ENCODE results near the gene SOWAHB.

DNA sequence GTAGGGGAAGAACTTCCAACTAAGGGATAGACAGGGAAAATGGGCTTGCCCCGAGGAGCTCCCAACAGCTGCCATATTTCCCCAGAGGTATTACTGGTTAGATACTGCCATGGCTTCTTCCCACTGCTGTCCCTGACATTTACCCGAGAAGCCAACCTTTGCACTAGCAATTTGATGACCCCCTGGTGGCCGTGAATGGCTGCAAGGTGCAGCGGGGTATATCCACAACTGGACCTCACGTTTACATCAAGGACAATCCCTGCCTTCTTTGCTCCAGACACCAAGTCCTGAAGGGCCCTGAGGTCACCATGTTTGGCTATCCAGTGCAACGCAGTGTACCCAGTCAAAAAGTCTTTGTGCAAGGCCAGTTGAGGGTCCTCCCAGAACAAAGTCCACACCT lies 2.3 kb downstream of the SOWAHB start:
- peak; percentile 22 for TF ChIP-seq CTCF (IDR thresholded peaks at IDR 0.05)
- TF ChIP-seq EZH2 (IDR thresholded peaks at IDR 0.05): no peak
- no peak for TF ChIP-seq EZH2phosphoT487 (IDR thresholded peaks at IDR 0.05)
